GM18520 (cell line): ENCODE measurements around the gene SMU1.
"Not testable (repeated sequence)": the region's sequence is repeated elsewhere in the genome, so short reads cannot be mapped to it uniquely, and the experiment has no call there.

ENCODE experiments used
- ATAC-seq: cut with Tn5 transposase; IDR thresholded peaks from one replicate; pipeline ENCODE4 v1.9.1; 2021; ENCODE audit not compliant: unreplicated experiment

Gene SMU1

DNA sequence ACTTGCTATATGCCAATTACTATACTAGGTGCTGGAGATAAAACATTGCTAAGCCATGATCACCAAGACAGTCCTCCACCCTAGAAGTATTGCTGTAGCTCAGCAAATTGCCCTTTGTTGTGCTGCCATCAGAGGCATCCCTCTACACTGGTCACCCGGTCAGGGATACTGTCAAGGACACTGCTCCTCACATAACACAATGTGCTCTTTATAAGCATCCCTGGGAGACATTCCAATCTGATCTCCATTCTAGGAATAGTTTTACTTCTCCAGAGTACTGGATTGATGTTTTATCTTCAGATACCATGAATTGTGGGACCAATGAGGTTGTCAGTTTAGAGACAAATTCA, 61.8 kb downstream of the SMU1 start:
- ATAC-seq: no peak

DNA sequence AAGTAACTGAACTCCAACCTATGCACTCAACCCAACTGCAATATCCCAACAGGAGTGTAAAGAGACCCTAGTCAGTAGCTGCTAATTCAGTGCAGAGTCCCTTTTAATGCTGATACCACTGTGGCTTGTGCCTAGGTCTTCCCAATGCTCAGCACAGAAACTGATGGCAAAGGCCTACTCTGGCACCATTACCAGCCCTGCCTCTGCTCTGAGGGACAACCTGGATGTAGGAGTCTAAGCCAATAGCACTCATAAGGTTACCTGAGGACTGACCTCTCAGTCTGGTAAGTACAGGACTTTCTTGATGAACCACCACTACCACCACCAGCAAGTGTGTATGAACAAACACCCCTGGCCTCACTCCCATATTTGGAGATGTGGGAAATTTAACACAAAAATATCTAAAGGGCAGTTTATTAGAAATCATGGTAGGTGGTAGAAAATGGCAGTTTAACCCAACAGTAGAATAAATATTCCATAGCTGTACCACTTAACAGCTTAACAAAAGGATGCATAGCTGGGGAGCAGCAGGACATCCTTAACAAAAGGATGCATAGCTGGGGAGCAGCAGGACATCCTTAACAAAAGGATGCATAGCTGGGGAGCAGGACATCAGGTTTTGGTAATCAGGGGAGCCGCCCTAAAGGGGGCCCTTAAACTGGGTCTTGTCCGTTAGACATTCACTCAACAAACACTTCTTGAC, 62.4 kb downstream of the SMU1 start:
- ATAC-seq: no peak

DNA sequence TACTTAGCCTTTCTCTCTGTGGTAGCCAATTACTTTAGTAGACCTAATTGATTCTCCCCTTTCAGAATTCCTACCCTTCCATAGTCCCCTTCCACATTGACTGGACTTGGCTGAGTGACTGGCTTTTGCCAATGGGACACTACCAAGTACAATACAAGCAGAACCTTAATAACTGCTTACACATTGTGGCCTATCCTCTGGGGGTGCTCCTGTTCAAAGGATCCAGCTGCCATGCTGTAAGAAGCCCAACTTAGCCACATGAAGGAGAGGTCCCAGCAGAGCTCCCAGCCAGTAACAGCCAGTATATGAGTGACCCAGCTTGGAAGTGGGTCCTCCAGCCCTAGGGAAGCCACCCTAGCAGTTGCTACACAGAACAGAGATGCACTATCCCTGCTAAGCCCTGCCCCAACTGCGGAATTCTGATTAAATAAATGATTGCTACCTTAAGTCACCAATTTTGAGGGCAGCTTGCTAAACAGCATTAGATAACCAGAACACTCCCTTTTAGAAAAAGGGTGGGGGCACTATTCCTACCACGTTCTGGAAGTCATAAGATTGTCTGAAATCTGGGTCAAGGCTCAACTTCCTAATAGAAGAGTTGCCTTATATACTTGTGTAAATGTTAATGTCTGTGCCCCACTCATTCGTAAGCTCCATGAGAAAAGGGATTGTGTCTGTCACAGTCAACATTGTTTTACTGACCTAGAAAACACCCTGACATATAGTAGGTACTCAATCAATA, 64.0 kb downstream of the SMU1 start:
- no peak for ATAC-seq

GRCh38 chr9:33011831-33012230, 64.6 kb downstream of the SMU1 start:
- no peak for ATAC-seq

- no peak for ATAC-seq
Measured at GRCh38 chr9:33007755-33008154, 68.7 kb downstream of the SMU1 start.

GRCh38 chr9:33005335-33005734, 71.1 kb downstream of the SMU1 start:
- ATAC-seq: not testable (repeated sequence)

GRCh38 chr9:33000682-33001055, 75.8 kb downstream of the SMU1 start:
- not testable (repeated sequence) for ATAC-seq

DNA sequence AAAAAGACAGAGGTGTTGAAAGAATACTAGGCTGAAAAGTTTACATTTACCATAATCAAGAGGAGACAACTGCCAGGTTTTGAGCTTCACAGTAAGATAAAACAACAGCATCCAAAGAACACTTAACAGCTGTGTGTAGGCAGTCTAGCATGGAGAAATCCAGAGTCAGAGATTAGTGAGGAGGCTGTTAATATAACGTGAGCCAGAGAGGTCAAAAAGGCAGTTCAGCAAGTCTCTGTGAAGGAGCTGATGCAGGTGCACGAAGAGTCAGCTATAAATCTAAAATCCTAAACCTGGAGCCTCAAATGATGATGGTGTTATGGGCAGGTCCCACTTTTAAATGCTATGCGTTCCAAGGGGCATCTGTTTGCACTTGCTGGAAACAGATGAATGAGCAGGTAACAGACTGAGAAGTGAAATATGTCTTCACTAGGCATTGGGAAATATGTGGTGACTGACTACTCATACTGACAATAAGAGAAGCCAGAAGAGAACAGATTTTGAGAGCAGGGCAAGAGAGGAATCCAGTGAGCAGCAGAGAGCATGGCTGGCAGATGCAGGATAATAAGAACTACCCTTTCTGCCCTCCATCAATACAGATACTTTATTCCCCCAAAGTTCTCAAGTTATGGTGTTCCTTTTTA, 83.8 kb downstream of the SMU1 start:
- ATAC-seq: no peak

GRCh38 chr9:32991897-32992594, 84.4 kb downstream of the SMU1 start:
- ATAC-seq: no peak
